Stimulated activated CD4-positive, alpha-beta T cell treated with anti-CD3 and anti-CD28 coated beads, Interleukin-1b, Interleukin-23, amount 100 ng/mL, for 48 hours (primary cell): Measurements from ENCODE around the gene ZGRF1.
"Not testable (repeated sequence)": the region's sequence is repeated elsewhere in the genome, so short reads cannot be mapped to it uniquely, and the experiment has no call there.

Source experiments
- DNase-seq: peaks from one replicate; pipeline ENCODE4 v3.0.0-alpha.2; 2020

The ZGRF1 gene, protein sequence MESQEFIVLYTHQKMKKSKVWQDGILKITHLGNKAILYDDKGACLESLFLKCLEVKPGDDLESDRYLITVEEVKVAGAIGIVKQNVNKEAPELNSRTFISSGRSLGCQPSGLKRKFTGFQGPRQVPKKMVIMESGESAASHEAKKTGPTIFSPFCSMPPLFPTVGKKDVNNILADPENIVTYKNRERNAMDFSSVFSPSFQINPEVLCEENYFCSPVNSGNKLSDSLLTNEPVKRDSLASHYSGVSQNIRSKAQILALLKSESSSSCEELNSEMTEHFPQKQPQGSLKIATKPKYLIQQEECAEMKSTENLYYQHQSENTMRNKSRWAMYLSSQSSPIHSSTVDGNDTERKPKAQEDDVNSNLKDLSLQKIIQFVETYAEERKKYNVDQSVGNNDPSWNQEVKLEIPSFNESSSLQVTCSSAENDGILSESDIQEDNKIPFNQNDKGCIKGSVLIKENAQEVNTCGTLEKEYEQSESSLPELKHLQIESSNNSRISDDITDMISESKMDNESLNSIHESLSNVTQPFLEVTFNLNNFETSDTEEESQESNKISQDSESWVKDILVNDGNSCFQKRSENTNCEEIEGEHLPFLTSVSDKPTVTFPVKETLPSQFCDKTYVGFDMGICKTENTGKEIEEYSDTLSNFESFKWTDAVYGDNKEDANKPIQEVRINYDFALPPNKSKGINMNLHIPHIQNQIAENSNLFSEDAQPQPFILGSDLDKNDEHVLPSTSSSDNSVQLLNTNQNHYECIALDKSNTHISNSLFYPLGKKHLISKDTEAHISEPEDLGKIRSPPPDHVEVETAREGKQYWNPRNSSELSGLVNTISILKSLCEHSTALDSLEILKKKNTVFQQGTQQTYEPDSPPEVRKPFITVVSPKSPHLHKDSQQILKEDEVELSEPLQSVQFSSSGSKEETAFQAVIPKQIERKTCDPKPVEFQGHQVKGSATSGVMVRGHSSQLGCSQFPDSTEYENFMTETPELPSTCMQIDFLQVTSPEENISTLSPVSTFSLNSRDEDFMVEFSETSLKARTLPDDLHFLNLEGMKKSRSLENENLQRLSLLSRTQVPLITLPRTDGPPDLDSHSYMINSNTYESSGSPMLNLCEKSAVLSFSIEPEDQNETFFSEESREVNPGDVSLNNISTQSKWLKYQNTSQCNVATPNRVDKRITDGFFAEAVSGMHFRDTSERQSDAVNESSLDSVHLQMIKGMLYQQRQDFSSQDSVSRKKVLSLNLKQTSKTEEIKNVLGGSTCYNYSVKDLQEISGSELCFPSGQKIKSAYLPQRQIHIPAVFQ (N-terminal part only)

DNA sequence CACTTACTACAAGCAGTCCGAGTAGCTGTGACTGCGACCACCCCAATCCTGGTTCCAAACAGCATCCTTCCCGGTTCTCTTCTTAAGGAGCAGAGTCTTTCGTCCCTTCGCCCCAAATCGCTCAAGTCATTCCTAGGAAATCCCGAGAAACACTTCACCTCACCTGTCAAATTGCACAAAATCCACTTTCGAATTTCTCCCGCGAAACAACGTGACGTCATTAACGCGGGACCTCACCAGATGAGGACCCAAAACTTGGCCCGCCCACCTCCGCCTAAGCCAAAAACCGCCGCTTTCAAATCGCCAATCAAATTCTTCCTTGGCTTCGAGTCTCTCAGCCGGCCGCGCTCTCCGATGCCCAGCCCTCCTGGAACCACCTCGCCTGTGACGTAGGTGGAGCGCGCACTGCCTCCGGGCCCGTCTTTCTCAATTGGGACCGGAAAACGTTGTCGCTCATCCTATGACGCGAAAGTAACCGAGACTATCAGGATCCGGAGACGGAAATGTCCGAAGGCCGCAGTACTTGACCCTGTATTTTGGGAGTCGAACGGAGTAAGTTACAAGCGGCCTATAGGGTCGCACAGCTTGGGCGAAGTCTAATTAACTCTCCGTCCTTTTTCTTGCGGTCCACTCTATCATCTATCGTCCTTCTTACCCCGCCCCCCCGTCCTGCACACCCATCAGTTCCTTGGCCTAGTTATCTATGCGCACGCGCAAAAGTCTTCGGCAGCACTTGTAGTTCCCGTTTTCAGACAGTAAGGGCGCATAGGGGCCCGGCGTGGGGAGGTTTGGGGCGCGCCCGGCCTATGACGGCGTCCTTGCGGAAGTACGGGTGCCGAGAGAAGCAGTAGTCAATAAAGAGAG is at the start of gene ZGRF1, which contains the start of gene LARP7:
Gene ZGRF1 (minus strand): TSS at position 222 of the 864 bp plus-strand sequence. CDS start 3,733 bp downstream, outside the sequence.
Gene LARP7 (plus strand): TSS at position 456 of the 864 bp plus-strand sequence. CDS start 7,527 bp downstream, outside the sequence.
- DNase-seq: peak; percentile 98

DNA sequence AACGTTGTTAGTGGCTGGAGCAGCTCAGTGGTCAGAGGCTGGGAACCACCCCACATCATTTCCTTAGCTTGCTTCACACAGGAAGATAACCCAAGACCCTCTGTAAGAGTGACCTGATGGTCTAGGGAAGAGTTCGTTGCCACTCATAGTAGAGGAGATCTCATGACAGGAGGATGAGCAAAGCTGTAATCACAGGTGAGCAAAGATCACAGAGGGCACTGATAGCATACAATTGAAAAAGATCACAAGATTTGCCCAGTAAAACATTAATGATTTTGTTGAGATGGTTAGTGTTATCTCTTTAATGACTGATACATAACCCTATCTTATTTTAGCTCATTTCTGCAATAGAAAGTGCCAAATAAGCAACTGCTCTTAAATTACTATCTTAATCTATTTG is 44.3 kb upstream of the ZGRF1 start:
- no peak for DNase-seq

DNA sequence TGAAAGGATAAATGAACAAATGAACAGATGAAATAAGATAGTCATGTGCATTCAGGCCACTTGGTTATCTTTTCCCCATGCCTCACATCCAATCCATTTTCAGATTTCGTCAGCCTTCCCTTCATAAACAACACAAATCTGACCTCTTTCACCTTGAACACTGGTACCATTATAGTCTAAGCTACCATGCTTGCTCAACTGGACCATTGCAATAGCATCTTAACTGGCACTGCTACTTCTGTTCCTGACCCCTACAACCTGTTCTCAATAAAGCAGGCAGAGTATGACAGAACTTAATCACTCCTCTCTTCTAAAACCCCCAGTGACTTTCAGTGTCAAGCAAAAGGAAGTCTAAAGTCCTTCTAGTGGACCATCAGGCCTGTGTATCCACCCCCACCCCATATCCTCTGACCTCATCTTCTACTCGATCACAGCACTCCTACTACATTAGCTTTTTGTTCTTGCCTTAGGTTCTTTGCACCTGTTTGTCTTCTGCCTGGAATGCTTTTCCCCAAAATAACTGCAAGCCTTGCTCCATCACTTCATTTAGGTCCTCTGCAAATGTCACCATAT is 40.9 kb upstream of the ZGRF1 start:
- DNase-seq: no peak

DNA sequence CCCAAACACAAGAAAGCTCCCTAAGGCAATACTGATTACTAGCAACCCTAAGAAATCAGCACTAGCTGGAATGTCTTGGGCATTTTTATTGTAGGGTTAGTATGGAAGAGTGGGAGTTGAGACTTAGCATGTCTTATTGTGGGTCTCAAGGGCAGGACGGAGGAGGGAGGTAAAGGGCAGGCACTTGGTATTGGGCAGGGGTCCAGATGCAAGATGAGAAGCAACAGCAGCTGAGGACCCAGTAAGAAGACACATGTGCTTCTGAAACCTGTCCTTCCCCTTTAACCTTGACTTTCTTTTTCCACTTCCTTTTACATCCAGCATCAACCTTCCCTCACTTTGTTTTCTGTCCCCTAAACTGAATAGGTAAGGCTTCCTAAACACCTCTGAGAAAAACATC is 37.7 kb upstream of the ZGRF1 start:
- DNase-seq: no peak

DNA sequence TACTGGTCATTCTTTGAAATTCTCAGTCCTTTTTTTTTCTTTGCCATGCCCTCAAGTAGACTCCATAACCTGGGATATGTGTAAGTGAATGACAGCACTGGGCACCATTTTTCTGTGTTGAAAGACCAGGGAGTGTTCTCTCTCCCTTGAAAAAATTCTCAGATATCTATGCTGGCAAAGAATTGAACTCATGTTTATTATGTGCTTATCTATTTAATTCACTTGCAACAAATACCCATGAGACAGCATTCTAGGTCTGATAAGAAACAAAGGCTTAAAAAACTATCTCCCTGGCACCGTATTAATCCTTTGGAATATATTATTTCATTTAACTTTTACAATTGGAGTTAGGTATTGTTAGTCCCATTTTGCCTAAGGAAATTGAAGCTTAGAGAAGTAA is 37.0 kb upstream of the ZGRF1 start:
- no peak for DNase-seq

DNA sequence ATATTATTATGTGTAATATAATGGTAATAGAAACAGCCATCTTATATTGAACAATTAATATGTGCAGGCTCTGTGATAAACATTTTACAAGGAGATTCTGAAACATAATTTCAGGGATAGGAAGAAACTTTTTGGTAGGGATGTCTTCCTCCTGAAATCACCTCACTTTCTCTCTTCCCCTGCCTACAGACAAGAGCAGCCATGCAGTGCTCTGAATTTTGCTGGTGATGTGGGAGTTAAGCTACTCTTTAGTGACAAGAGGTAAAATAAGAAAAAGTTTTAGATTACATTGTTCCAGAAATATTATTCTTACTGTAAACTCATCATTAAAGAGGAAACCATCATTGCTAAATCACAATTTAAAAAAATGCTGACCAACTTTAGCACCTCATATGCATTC is 36.4 kb upstream of the ZGRF1 start:
- DNase-seq: no peak

DNA sequence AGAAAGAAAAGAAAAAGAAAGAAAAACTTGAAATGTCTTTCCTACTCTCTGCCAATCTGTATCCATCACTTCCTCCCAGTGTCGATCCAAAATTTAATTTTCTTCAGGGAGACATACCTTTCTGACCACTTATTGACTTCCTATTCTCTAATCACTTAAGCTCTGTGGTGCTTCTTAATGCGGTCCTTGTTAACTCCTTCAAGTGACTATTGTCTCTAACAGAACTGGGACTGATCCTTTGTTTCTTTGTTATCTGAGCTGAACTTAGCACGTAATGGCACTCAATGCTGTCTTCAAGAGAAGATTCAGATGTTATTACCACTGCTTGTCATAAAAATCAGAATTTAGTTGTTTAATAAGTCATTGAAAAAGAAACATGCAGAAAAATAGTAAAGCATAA is 31.4 kb upstream of the ZGRF1 start:
- no peak for DNase-seq

DNA sequence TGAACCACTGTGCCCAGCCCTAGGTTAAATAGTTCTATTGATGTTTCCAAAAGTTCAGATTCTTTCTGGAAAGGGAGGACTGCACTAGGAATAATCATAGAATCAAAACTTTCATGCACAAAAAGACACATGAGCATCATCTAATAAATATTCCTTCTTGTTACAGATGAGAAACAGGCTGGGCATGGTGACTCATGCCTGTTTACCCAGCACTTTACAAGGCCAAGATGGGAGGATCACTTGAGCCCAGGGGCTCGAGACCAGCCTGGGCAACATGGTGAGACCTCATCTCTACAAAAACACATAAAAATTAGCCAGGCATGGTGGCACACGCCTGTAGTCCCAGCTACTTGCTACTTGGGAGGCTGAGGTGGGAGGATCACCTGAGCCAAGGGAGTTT is 27.9 kb upstream of the ZGRF1 start:
- DNase-seq: no peak

DNA sequence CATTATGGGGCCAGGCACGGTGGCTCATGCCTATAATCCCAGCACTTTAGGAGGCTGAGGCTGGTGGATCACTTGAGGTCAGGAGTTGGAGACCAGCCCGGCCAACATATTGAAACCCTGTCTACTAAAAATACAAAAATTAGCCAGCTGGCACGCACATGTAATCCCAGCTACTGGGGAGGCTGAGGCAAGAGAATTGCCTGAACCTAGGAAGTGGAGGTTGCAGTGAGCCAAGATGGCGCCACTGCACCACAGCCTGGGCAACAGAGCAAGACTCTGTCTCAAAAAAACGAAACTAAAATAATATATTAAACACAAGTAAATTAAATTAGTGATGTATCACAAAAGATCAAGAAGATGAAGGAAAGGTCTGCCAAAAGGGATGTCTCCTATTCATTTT is 19.4 kb upstream of the ZGRF1 start:
- not testable (repeated sequence) for DNase-seq

DNA sequence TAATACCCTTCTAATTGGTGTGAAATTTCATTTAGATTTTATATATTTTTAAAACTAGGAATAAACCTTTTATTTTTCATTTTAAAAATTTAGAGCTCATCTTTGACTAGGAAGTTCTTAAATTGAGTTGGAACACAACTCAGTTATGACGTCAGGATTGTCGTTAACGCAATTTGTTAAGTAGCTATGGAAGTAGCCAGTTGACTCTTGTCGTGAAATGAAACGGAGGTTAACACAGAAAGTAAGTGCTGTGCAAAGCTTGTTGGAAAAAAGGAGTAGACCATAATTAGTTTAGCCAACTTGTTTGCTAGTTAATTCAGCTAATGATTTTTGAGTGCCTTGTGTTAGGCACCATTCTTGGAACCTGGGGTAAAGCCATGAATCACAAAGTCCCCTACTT is 18.6 kb upstream of the ZGRF1 start:
- no peak for DNase-seq

DNA sequence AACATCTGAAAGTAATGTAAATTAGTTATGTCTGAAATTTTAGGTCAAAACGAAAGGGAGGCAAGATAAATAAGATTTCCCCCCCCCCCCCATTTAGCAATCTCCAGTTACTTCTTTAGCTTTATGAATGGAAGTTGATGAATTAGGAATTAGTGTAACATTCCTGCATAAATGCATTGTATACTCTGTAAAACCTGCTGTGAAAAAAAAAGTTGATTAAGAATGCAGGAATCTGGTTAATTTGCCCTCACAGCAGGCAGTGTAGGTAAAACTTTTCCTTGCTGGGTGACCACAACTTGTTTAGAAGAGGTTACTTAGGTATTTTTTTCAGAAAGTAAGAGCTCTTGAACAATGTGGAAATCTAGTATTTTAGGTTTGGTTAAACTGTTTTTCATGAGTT is 15.5 kb upstream of the ZGRF1 start:
- no peak for DNase-seq

DNA sequence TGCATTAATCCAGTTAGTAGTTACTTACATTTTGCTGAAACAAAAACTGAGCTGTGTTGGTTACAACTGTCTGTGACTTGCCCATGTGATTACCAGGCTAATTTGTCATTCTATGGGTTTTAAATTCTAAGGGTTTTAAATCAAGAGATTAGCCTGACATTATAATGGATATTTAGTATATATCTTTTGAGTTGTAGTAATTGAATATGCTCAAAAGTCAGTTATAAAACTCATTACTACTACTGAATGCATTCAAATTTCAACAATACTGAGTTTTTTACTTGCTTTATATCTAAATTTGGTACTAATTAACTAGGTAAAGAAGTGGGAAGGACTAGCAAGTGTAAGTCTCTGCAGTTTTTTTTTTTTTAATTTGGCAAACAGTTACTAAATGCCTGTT is 14.9 kb upstream of the ZGRF1 start:
- DNase-seq: no peak

DNA sequence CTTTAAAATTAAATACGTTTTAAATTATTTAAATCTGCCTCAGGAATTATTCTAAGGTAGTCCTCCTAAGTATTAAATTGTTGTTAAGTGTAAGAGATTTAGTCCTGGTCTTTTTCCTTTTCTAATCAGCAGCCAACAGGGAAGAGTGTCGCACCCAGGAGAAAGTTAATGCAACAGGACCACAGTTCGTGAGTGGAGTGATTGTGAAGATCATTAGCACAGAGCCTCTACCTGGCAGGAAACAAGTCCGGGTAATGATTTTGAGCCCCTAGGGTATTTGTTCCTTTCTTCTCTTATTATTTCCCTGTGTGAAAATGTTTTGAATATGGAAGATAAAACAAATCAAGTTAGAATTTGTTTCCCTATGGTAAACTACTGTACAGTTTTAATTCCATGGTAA is 13.6 kb upstream of the ZGRF1 start:
- DNase-seq: no peak

DNA sequence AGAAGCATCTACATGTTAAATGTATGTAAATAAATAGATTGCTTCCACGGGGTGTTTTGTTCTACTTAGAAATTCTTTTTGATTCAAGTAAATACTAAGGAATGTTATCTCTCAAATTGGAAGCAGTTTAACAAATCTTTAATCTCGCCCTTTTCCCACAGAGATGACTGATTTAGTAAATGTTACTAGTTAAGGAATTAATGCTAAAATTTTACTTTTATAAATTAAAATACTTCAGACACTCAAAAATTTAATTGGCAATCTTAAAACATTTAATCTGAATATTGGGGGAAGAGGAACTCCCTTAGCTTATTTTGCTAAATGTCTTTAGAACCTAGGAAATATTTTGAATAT is 12.3 kb upstream of the ZGRF1 start:
- DNase-seq: no peak

DNA sequence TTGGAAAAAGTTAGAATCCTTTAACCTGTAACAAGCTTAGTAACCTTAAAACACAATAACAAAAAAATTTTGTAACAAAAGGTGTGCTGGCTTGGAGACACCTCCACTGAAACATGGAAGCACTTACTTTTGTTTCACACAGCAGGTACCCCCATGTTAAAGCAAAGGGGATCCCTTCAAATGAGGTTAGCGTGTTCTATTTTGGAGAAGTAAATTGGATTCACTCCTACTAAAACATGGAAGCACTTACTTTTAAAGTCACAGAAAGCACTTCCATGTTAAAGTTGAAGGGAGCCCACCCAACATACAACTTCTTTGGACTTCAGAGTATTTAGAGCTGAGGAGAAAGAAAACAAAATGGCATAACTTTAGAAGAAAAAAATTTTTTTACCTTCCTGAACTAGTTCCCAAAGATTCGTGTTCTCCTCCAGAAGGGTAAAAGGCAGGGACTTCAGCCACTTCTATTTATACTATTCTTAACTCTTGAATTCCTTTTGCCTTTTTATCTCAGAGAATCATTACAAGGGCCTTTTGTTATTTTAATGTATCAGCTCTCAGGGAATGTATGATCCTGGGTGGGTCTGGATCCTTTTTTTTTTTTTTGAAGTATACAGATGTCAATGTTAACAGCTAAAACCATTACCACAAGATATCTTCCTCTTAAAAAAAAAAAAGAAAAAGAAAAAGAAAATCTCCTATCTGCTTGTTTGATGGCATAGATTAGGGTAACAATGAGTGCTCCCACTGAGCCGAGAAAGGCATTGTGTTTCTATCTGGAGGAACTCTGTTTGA is 11.8 kb upstream of the ZGRF1 start:
- no peak for DNase-seq

DNA sequence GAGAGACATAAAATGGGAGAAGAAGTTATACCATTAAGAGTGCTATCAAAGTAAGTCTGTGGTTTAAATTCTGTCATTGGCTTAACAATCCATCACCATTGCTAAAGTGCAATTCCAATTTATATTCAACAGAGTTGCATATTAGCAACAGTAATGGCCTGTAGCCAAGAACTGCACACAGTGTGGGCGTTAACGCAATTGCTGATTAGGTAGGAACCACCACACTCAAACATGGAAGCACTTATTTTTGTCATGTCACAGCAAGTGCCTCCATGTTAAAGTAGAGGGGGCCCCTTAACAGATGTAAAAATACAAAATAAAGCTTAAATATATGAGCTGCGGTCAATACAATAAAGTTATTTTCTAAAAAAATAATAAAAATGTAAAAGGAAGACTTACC is 11.1 kb upstream of the ZGRF1 start:
- no peak for DNase-seq

DNA sequence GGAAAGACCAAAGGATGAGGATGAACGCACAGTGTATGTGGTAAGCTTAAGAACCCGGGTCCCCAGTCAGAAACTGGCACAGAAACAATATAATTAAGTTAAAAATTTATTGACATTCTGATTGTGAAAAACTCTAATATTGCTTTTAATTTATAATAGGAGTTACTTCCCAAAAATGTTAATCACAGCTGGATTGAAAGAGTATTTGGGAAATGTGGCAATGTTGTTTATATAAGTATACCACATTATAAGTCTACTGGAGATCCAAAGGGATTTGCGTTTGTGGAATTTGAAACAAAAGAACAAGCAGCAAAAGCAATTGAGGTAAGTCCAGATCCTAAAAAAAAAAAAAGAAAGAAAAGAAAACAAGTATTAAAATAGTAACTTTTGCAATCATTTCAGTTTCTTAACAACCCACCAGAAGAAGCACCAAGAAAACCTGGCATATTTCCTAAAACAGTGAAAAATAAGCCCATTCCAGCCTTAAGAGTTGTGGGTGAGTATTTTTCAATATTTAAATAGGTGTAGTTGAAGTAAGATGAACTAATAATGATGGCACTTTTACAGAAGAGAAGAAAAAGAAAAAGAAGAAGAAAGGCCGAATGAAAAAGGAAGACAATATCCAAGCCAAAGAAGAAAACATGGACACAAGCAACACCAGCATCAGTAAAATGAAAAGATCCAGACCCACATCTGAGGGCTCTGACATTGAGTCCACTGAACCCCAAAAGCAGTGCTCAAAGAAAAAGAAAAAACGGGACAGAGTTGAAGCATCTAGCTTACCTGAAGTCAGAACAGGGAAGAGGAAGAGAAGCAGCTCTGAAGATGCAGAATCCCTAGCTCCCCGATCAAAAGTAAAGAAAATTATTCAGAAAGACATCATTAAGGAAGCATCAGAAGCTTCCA is 10.2 kb upstream of the ZGRF1 start:
- DNase-seq: no peak

DNA sequence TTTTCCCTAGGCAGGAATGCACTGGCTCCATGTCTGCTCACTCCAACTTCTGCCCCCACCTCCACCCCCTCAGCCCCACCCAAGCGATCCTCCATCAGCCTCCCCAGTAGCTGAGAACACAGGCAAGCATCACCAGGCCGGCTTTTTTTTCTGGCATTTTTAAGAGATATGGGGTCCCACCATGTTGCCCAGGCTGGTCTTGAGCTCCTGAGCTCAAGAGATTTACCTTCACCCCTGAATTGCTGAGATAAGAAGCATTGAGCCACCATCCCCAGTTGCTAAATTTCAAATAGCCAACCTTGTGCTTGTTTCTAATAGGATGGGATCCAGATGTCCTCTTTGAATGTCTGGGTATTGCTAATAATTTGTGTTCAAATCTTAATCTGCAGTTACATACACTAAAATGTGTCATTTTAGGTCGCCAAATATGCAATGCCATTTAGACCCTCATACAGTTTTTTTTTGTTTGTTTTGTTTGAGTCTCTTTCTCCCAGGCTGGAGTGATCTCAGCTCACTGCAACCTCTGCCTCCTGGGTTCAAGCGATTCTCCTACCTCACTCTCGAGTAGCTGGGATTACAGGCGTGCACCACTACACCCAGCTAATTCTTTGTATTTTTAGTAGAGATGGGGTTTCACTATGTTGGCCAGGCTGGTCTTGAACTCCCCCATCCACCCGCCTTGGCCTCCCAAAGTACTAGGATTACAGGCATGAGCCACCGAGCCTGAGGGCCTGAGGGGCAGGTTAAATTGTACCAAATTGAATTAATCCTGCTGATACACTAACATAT is 9.0 kb upstream of the ZGRF1 start:
- DNase-seq: no peak
